HepG2 (cell line): Measurements from ENCODE around the gene SHPK. TPM values are rescaled to one million over a fixed set of nuclear protein-coding genes. Genes with fewer than 3 reads are reported as not detected.

Experiments
- ATF7 ChIP-seq, 2 experiments: fragments of 450-650 bp in 1 of 2; sonication (generic) in 1 of 2; formaldehyde crosslinking in 1 of 2; IDR thresholded peaks; 2 replicates each; pipeline versions ENCODE4 v1.4.0 to v1.6.1; 2016 to 2020; ENCODE audit warnings: antibody characterized with exemption in 1 of 2, mild to moderate bottlenecking in 1 of 2, missing genetic modification reagents in 1 of 2
- CBX1 ChIP-seq: IDR thresholded peaks from one replicate; pipeline ENCODE4 v1.6.1; 2016; ENCODE audit warnings: antibody characterized with exemption, low read depth
- CCDC6 ChIP-seq: sonication (generic); formaldehyde crosslinking; IDR thresholded peaks from 2 replicates; pipeline ENCODE4 v1.8.1; 2022; ENCODE audit warnings: mild to moderate bottlenecking, missing genetic modification reagents, moderate library complexity
- E2F5 ChIP-seq: sonication (generic); formaldehyde crosslinking; conservative IDR thresholded peaks from 2 replicates; pipeline ENCODE4 v1.4.0; 2020; ENCODE audit warnings: missing genetic modification reagents
- HES4 ChIP-seq: sonication (generic); formaldehyde crosslinking; IDR thresholded peaks from 2 replicates; pipeline ENCODE4 v1.9.0; 2021; ENCODE audit warnings: mild to moderate bottlenecking, missing genetic modification reagents, borderline replicate concordance
- IKZF4 ChIP-seq: sonication (generic); formaldehyde crosslinking; IDR thresholded peaks from 2 replicates; pipeline ENCODE4 v1.5.1; 2020; ENCODE audit warnings: borderline replicate concordance, mild to moderate bottlenecking, low read depth, missing genetic modification reagents; ENCODE audit errors: not compliant biosample characterization
- MZF1 ChIP-seq: sonication (generic); formaldehyde crosslinking; IDR thresholded peaks from 2 replicates; pipeline ENCODE4 v1.8.1; 2023; ENCODE audit warnings: mild to moderate bottlenecking, missing genetic modification reagents, borderline replicate concordance
- NFIC ChIP-seq: IDR thresholded peaks from 2 replicates; pipeline ENCODE4 v1.6.1; 2012; ENCODE audit warnings: mild to moderate bottlenecking, low read length, inconsistent platforms
- PAX8 ChIP-seq: sonication (generic); formaldehyde crosslinking; IDR thresholded peaks from 2 replicates; pipeline ENCODE4 v1.8.0; 2022; ENCODE audit warnings: mild to moderate bottlenecking, missing genetic modification reagents, borderline replicate concordance
- RBFOX2 ChIP-seq: fragments of 200-400 bp; formaldehyde crosslinking; IDR thresholded peaks from 2 replicates; pipeline ENCODE4 v1.6.1; 2017; ENCODE audit warnings: low read depth, mild to moderate bottlenecking, low read length
- ZNF251 ChIP-seq: sonication (generic); formaldehyde crosslinking; IDR thresholded peaks from 2 replicates; pipeline ENCODE4 v1.9.0; 2021; ENCODE audit warnings: mild to moderate bottlenecking, missing genetic modification reagents
- ZNF580 ChIP-seq: IDR thresholded peaks from 2 replicates; pipeline ENCODE4 v1.6.1; 2016; ENCODE audit warnings: low read depth, borderline replicate concordance
- ZNF850 ChIP-seq: sonication (generic); formaldehyde crosslinking; conservative IDR thresholded peaks from 2 replicates; pipeline ENCODE4 v1.9.0; 2021; ENCODE audit warnings: mild to moderate bottlenecking, missing genetic modification reagents
- ZUFSP ChIP-seq: sonication (generic); formaldehyde crosslinking; IDR thresholded peaks from 2 replicates; pipeline ENCODE4 v1.9.0; 2021; ENCODE audit warnings: missing genetic modification reagents, mild to moderate bottlenecking, borderline replicate concordance
- polyA plus RNA-seq, 8 experiments: library from polyadenylated mRNA; depleted of rRNA in 3 of 8; stranded (reverse) in 7 of 8; unstranded in 1 of 8; fragments of >200 nt; fragmentation: Illumina TruSeq in 4 of 8; extraction: Trizol in 4 of 8; gene quantifications; 2 replicates each; pipeline versions ENCODE4 v1.2.1 to v1.2.3, GENCODE V29; 2011 to 2016; ENCODE audit warnings: low read depth in 4 of 8, missing spikeins in 1 of 8, mixed read lengths in 1 of 8; ENCODE audit not compliant: insufficient read depth in 1 of 8
- total RNA-seq, 5 experiments: library from RNA; depleted of rRNA; stranded (reverse); fragments of >200 nt; fragmentation: Illumina TruSeq; extraction: Trizol; gene quantifications; 2 replicates each; pipeline ENCODE4 v1.2.3, GENCODE V29; 2016; ENCODE audit warnings: low read depth in 1 of 5
- TF ChIP-seq, protein P1 (sequence below): IDR thresholded peaks from 2 replicates; pipeline ENCODE4 v1.4.0; 2020; ENCODE audit warnings: mild to moderate bottlenecking, missing genetic modification reagents
- TF ChIP-seq, protein P2 (sequence below): fragments of 450-650 bp; IDR thresholded peaks from 2 replicates; pipeline ENCODE4 v1.6.1; 2017; ENCODE audit warnings: mild to moderate bottlenecking
- TF ChIP-seq, protein P3 (sequence below): IDR thresholded peaks from 2 replicates; pipeline ENCODE4 v1.6.1; 2016; ENCODE audit warnings: missing biosample characterization, missing genetic modification reagents, low read depth

SHPK gene
- total and polyA plus RNA-seq, 2 of the 13 experiments (the other 11 are each of a cell fraction or from before 2014, with no cell fraction given): 16.2 to 30.9 TPM

- no peak for TF ChIP-seq ZNF580 (CRISPR knock-in tag)
- no peak for TF ChIP-seq E2F5 (CRISPR knock-in tag)
- TF ChIP-seq ZNF251 (CRISPR knock-in tag): no peak
- no peak for TF ChIP-seq CCDC6 (CRISPR knock-in tag)
- TF ChIP-seq RBFOX2: no peak
- no peak for TF ChIP-seq IKZF4 (CRISPR knock-in tag)
- TF ChIP-seq, protein P1, sequence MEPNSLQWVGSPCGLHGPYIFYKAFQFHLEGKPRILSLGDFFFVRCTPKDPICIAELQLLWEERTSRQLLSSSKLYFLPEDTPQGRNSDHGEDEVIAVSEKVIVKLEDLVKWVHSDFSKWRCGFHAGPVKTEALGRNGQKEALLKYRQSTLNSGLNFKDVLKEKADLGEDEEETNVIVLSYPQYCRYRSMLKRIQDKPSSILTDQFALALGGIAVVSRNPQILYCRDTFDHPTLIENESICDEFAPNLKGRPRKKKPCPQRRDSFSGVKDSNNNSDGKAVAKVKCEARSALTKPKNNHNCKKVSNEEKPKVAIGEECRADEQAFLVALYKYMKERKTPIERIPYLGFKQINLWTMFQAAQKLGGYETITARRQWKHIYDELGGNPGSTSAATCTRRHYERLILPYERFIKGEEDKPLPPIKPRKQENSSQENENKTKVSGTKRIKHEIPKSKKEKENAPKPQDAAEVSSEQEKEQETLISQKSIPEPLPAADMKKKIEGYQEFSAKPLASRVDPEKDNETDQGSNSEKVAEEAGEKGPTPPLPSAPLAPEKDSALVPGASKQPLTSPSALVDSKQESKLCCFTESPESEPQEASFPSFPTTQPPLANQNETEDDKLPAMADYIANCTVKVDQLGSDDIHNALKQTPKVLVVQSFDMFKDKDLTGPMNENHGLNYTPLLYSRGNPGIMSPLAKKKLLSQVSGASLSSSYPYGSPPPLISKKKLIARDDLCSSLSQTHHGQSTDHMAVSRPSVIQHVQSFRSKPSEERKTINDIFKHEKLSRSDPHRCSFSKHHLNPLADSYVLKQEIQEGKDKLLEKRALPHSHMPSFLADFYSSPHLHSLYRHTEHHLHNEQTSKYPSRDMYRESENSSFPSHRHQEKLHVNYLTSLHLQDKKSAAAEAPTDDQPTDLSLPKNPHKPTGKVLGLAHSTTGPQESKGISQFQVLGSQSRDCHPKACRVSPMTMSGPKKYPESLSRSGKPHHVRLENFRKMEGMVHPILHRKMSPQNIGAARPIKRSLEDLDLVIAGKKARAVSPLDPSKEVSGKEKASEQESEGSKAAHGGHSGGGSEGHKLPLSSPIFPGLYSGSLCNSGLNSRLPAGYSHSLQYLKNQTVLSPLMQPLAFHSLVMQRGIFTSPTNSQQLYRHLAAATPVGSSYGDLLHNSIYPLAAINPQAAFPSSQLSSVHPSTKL (CRISPR knock-in tag): no peak; the same call in 1 of the 2 replicates
- TF ChIP-seq ZUFSP (CRISPR knock-in tag): no peak
- TF ChIP-seq, protein P2, sequence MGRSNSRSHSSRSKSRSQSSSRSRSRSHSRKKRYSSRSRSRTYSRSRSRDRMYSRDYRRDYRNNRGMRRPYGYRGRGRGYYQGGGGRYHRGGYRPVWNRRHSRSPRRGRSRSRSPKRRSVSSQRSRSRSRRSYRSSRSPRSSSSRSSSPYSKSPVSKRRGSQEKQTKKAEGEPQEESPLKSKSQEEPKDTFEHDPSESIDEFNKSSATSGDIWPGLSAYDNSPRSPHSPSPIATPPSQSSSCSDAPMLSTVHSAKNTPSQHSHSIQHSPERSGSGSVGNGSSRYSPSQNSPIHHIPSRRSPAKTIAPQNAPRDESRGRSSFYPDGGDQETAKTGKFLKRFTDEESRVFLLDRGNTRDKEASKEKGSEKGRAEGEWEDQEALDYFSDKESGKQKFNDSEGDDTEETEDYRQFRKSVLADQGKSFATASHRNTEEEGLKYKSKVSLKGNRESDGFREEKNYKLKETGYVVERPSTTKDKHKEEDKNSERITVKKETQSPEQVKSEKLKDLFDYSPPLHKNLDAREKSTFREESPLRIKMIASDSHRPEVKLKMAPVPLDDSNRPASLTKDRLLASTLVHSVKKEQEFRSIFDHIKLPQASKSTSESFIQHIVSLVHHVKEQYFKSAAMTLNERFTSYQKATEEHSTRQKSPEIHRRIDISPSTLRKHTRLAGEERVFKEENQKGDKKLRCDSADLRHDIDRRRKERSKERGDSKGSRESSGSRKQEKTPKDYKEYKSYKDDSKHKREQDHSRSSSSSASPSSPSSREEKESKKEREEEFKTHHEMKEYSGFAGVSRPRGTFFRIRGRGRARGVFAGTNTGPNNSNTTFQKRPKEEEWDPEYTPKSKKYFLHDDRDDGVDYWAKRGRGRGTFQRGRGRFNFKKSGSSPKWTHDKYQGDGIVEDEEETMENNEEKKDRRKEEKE: no peak
- TF ChIP-seq PAX8: no peak
- TF ChIP-seq ATF7 (IDR thresholded peaks at IDR 0.05): no peak
- TF ChIP-seq ATF7 (CRISPR knock-in tag; IDR thresholded peaks at IDR 0.05): no peak; the same call in 1 of the 2 replicates
- TF ChIP-seq MZF1: no peak
- no peak; the same call in 1 of the 2 replicates for TF ChIP-seq NFIC
- TF ChIP-seq CBX1: no peak
- TF ChIP-seq ZNF850: no peak
- TF ChIP-seq, protein P3, sequence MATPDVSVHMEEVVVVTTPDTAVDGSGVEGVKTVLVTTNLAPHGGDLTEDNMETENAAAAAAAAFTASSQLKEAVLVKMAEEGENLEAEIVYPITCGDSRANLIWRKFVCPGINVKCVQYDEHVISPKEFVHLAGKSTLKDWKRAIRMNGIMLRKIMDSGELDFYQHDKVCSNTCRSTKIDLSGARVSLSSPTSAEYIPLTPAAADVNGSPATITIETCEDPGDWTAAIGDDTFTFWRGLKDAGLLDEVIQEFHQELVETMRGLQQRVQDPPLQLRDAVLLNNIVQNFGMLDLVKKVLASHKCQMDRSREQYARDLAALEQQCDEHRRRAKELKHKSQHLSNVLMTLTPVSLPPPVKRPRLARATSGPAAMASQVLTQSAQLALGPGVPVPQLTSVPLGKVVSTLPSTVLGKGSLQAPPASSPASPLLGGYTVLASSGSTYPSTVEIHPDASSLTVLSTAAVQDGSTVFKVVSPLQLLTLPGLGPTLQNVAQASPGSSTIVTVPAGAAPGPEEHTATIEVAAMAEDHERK (CRISPR knock-in tag): no peak
- peak; percentile 64; the same call in 1 of the 2 replicates for TF ChIP-seq HES4
Observed at GRCh38 chr17:3635474-3636153, 436 bp downstream of the SHPK start (continued).
